Natural killer cell (primary cell): ENCODE data around the gene PCDHGA7. TPM values are rescaled to one million over a fixed set of nuclear protein-coding genes. Genes with fewer than 3 reads are reported as not detected.

Experiments used
- ATAC-seq, 3 donors: fragments of 150-1000 bp in 2 of 3; fragments of 200-7000 bp in 1 of 3; cut with Tn5 transposase; 1 replicate in 1 of 3; 2 replicates in 2 of 3; pipeline ENCODE4 v1.10.0; 2021; ENCODE audit warnings: mild to moderate bottlenecking in 2 of 3, moderate library complexity in 2 of 3
- DNase-seq, 2 donors: peaks; one replicate each; pipeline versions ENCODE4 v3.0.0 to v3.0.0-alpha.2; 2013 to 2021; ENCODE audit warnings: mixed read lengths in 1 of 2
- H3K27ac ChIP-seq: one replicate; pipeline ENCODE4 v1.5.1; 2013; ENCODE audit warnings: mild to moderate bottlenecking, low read length
- H3K27me3 ChIP-seq: one replicate; pipeline ENCODE4 v1.6.1; 2013; ENCODE audit warnings: low read length; ENCODE audit not compliant: control insufficient read depth, insufficient read depth
- H3K36me3 ChIP-seq: one replicate; pipeline ENCODE4 v1.6.1; 2013; ENCODE audit warnings: low read length; ENCODE audit not compliant: control insufficient read depth, insufficient read depth
- H3K4me1 ChIP-seq: one replicate; pipeline ENCODE4 v1.6.1; 2013; ENCODE audit warnings: low read length; ENCODE audit not compliant: control insufficient read depth, insufficient read depth
- H3K4me3 ChIP-seq: one replicate; pipeline ENCODE4 v1.5.1; 2013; ENCODE audit warnings: low read length
- H3K9me3 ChIP-seq: one replicate; pipeline ENCODE4 v1.6.1; 2013; ENCODE audit warnings: low read length; ENCODE audit not compliant: control insufficient read depth, insufficient read depth
- H3K27ac Mint-ChIP-seq, 2 donors: one replicate each; pipeline ENCODE4 v1.8.0; 2022; ENCODE audit warnings: mild to moderate bottlenecking in 2 of 2, mixed read lengths in 2 of 2, moderate library complexity in 1 of 2
- H3K27me3 Mint-ChIP-seq, 2 donors: one replicate each; pipeline ENCODE4 v1.8.0; 2022; ENCODE audit warnings: low read depth in 2 of 2, mixed read lengths in 2 of 2
- H3K36me3 Mint-ChIP-seq: one replicate; pipeline ENCODE4 v1.8.0; 2022; ENCODE audit warnings: mixed read lengths
- H3K4me1 Mint-ChIP-seq, 2 donors: one replicate each; pipeline ENCODE4 v1.8.0; 2022; ENCODE audit warnings: mixed read lengths in 2 of 2
- H3K4me3 Mint-ChIP-seq: one replicate; pipeline ENCODE4 v1.8.0; 2022; ENCODE audit warnings: mild to moderate bottlenecking, moderate library complexity, mixed read lengths
- H3K9me3 Mint-ChIP-seq, 2 donors: one replicate each; pipeline ENCODE4 v1.8.0; 2022; ENCODE audit warnings: mixed read lengths in 2 of 2
- WGBS: methylation state at CpG from one replicate; pipeline ENCODE4 v1.1.7; 2013; ENCODE audit warnings: missing lambda C conversion rate; ENCODE audit not compliant: insufficient coverage; 5-methylcytosine and 5-hydroxymethylcytosine counted together
- intact Hi-C: fragments of 100-400 bp; cut with micrococcal nuclease; formaldehyde crosslinking; loops from one replicate; pipeline ENCODE4 v1.14.2; 2022
- total RNA-seq, 4 donors: library from RNA; stranded (reverse); fragments of 120-200 nt in 1 of 4; gene quantifications; one replicate each; pipeline versions ENCODE4 v1.2.3 to v1.2.4, GENCODE V29; 2013 to 2022
- TF ChIP-seq, protein P1 (sequence below): fragments of 200-600 bp; IDR thresholded peaks from one replicate; pipeline ENCODE4 v1.8.0; 2022; ENCODE audit warnings: antibody characterized with exemption

The PCDHGA7 gene
- total RNA-seq, 3 donors from 2014 or later (not counting 1 experiment from before 2014, with no cell fraction given) = 0.26 to 0.68 TPM; not detected in 1

DNA sequence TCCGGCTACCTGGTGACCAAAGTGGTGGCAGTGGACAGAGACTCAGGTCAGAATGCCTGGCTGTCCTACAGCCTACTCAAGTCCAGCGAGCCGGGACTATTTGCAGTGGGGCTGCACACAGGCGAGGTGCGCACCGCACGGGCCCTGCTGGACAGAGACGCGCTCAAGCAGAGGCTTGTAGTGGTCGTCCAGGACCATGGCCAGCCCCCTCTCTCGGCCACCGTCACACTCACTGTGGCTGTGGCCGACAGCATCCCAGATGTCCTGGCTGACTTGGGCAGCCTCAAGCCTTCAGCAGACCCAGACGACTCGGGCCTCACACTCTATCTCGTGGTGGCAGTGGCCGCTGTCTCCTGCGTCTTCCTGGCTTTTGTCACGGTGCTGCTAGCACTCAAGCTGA lies 25.6 kb upstream of the PCDHGA7 start:
- no peak overlapping the region for H3K4me3 ChIP-seq
- H3K36me3 ChIP-seq = no peaks in the 10 kb centered on the region
- peaks cover 5% of the 10 kb centered on the region for H3K4me1 ChIP-seq
- TF ChIP-seq, protein P1, sequence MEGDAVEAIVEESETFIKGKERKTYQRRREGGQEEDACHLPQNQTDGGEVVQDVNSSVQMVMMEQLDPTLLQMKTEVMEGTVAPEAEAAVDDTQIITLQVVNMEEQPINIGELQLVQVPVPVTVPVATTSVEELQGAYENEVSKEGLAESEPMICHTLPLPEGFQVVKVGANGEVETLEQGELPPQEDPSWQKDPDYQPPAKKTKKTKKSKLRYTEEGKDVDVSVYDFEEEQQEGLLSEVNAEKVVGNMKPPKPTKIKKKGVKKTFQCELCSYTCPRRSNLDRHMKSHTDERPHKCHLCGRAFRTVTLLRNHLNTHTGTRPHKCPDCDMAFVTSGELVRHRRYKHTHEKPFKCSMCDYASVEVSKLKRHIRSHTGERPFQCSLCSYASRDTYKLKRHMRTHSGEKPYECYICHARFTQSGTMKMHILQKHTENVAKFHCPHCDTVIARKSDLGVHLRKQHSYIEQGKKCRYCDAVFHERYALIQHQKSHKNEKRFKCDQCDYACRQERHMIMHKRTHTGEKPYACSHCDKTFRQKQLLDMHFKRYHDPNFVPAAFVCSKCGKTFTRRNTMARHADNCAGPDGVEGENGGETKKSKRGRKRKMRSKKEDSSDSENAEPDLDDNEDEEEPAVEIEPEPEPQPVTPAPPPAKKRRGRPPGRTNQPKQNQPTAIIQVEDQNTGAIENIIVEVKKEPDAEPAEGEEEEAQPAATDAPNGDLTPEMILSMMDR = no peak
- no peak overlapping the region for H3K27ac ChIP-seq
- DNase-seq (no peak), ATAC-seq (no peak)
- Mint-ChIP-seq H3K27me3 (peaks cover 51 to 81% of the 10 kb centered on the region in 2 donors), H3K36me3 (peaks cover 36% of the 10 kb centered on the region), H3K4me3 (no peak overlapping the region), H3K4me1 (peaks cover 5% of the 10 kb centered on the region in 2 donors), H3K9me3 (peaks cover 0 to 3% of the 10 kb centered on the region in 2 donors), H3K27ac (no peak overlapping the region)
- peaks cover 51% of the 10 kb centered on the region for H3K27me3 ChIP-seq
- peaks cover 32% of the 10 kb centered on the region for H3K9me3 ChIP-seq
- 51% methylated on average over 19 of the region's 19 CpGs for WGBS
- intact Hi-C loops = no loop called here

DNA sequence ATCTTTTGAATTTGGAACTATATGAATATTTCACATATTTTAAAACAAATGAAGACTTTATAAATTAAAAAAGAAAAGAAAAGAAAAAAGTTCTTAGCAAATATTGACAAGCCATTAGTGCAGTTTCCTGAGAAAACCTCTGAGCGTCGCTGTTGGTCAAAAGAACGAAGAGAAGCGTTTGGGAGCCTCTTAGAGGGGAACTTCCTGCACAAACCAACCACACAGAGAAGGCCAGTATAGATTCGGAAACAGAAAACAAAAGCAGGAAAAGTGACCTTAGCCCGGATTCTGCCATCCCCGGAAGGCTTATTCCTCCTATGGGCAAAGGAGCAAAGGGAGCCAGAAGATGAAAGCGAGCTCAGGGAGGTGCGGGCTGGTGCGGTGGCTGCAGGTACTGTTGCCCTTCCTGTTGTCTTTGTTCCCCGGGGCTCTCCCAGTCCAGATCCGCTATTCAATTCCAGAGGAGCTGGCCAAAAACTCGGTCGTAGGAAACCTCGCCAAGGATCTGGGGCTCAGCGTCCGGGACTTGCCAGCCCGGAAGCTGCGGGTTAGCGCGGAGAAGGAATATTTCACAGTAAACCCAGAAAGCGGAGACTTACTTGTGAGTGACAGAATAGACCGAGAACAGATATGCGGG lies 22.6 kb upstream of the PCDHGA7 start, which contains the start of gene PCDHGB2:
PCDHGB2 (plus strand) TSS at position 205 of the 637 bp plus-strand sequence; CDS start at position 347, 142 bp downstream.
- Histone ChIP-seq H3K4me3 (peak within 1 kb of the TSS; percentile 26), H3K4me1 (peaks cover 4% of the 10 kb centered on the region), H3K27me3 (peaks cover 62% of the 10 kb centered on the region), H3K27ac (no peak within 1 kb of the TSS), H3K36me3 (no peaks in the 10 kb centered on the region), H3K9me3 (peaks cover 35% of the 10 kb centered on the region)
- H3K27me3 Mint-ChIP-seq = peaks cover 57 to 77% of the 10 kb centered on the region in 2 donors
- peaks cover 35% of the 10 kb centered on the region for H3K36me3 Mint-ChIP-seq
- peak in 2 of 3 donors; percentile 56 to 69 for ATAC-seq
- TF ChIP-seq, protein P1 = peak; percentile 36
- H3K9me3 Mint-ChIP-seq = peaks cover 4 to 10% of the 10 kb centered on the region in 2 donors
- 26% methylated on average over 24 of the region's 24 CpGs for WGBS
- H3K27ac Mint-ChIP-seq = peak within 1 kb of the TSS; percentile 5 to 62
- H3K4me1 Mint-ChIP-seq = peaks cover 5% of the 10 kb centered on the region in 2 donors
- H3K4me3 Mint-ChIP-seq = peak within 1 kb of the TSS; percentile 89
- intact Hi-C loops = no loop called here
- DNase-seq = peak in 1 of 2 donors; percentile 61

DNA sequence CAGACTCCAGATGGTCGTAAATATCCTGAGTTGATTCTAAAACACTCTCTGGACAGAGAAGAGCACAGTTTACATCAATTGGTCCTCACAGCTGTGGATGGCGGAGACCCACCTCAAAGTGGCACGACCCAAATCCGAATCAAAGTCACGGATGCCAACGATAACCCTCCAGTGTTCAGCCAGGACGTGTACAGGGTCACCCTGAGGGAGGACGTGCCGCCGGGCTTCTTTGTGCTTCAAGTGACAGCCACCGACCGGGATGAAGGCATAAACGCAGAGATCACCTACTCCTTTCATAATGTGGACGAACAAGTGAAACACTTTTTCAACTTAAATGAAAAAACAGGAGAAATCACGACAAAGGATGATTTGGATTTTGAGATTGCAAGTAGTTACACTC lies 21.9 kb upstream of the PCDHGA7 start:
- H3K9me3 Mint-ChIP-seq = peaks cover 4 to 10% of the 10 kb centered on the region in 2 donors
- DNase-seq (no peak), ATAC-seq (no peak)
- TF ChIP-seq, protein P1 = no peak
- H3K27me3 ChIP-seq = peaks cover 63% of the 10 kb centered on the region
- peaks cover 5% of the 10 kb centered on the region in 2 donors for H3K4me1 Mint-ChIP-seq
- no peak overlapping the region for H3K4me3 ChIP-seq
- peaks cover 40% of the 10 kb centered on the region for H3K9me3 ChIP-seq
- no peak overlapping the region for H3K27ac Mint-ChIP-seq
- no peaks in the 10 kb centered on the region for H3K4me1 ChIP-seq
- no peak overlapping the region for H3K4me3 Mint-ChIP-seq
- H3K27ac ChIP-seq = no peak overlapping the region
- H3K36me3 ChIP-seq = no peaks in the 10 kb centered on the region
- intact Hi-C loops = no loop called here
- 46% methylated on average over 13 of the region's 15 CpGs for WGBS
- peaks cover 59 to 80% of the 10 kb centered on the region in 2 donors for H3K27me3 Mint-ChIP-seq
- peaks cover 43% of the 10 kb centered on the region for H3K36me3 Mint-ChIP-seq
